GM19193 (cell line): ENCODE measurements around the gene PPIL6.

Experiments used
- POLR2A ChIP-seq: IDR thresholded peaks from 4 replicates; pipeline ENCODE4 v1.6.1; 2011; ENCODE audit not compliant: insufficient read depth, insufficient read length; ENCODE audit errors: extremely low read depth

PPIL6 gene

GRCh38 chr6:109370792-109371191 lies 69.6 kb downstream of the PPIL6 start:
- TF ChIP-seq POLR2A = no peak

GRCh38 chr6:109370336-109370735 lies 70.1 kb downstream of the PPIL6 start:
- TF ChIP-seq POLR2A = no peak

GRCh38 chr6:109369728-109370127 lies 70.7 kb downstream of the PPIL6 start:
- TF ChIP-seq POLR2A = no peak

- no peak for TF ChIP-seq POLR2A
Observed at GRCh38 chr6:109363753-109364152, 76.7 kb downstream of the PPIL6 start.

GRCh38 chr6:109362102-109362884 lies 78.1 kb downstream of the PPIL6 start:
- TF ChIP-seq POLR2A = no peak

GRCh38 chr6:109360791-109361190 lies 79.6 kb downstream of the PPIL6 start:
- TF ChIP-seq POLR2A = no peak

- no peak for TF ChIP-seq POLR2A
Observed at GRCh38 chr6:109360281-109360680, 80.1 kb downstream of the PPIL6 start.

- TF ChIP-seq POLR2A = no peak
Observed at GRCh38 chr6:109359248-109359647, 81.2 kb downstream of the PPIL6 start.

- no peak for TF ChIP-seq POLR2A
Observed at GRCh38 chr6:109358204-109358603, 82.2 kb downstream of the PPIL6 start.

GRCh38 chr6:109356237-109356636 lies 84.2 kb downstream of the PPIL6 start:
- no peak for TF ChIP-seq POLR2A

- TF ChIP-seq POLR2A = no peak
Observed at GRCh38 chr6:109351231-109352130, 88.9 kb downstream of the PPIL6 start.

- TF ChIP-seq POLR2A = no peak
Observed at GRCh38 chr6:109349419-109349987, 90.9 kb downstream of the PPIL6 start.

GRCh38 chr6:109348226-109348625 lies 92.2 kb downstream of the PPIL6 start:
- TF ChIP-seq POLR2A = no peak

GRCh38 chr6:109347779-109348178 lies 92.6 kb downstream of the PPIL6 start:
- TF ChIP-seq POLR2A = no peak

- no peak for TF ChIP-seq POLR2A
Observed at GRCh38 chr6:109345986-109346385, 94.4 kb downstream of the PPIL6 start.
